HG02610 (cell line): ENCODE measurements around the gene GINS2.

Experiments
- ATAC-seq: cut with Tn5 transposase; IDR thresholded peaks from one replicate; pipeline ENCODE4 v1.9.1; 2021; ENCODE audit warnings: mild to moderate bottlenecking, moderate library complexity; ENCODE audit not compliant: unreplicated experiment

The GINS2 gene

GRCh38 chr16:85690469-85691064, 1.8 kb upstream of the GINS2 start:
- no peak for ATAC-seq

GRCh38 chr16:85689950-85690320, 1.2 kb upstream of the GINS2 start:
- ATAC-seq, result no peak

DNA sequence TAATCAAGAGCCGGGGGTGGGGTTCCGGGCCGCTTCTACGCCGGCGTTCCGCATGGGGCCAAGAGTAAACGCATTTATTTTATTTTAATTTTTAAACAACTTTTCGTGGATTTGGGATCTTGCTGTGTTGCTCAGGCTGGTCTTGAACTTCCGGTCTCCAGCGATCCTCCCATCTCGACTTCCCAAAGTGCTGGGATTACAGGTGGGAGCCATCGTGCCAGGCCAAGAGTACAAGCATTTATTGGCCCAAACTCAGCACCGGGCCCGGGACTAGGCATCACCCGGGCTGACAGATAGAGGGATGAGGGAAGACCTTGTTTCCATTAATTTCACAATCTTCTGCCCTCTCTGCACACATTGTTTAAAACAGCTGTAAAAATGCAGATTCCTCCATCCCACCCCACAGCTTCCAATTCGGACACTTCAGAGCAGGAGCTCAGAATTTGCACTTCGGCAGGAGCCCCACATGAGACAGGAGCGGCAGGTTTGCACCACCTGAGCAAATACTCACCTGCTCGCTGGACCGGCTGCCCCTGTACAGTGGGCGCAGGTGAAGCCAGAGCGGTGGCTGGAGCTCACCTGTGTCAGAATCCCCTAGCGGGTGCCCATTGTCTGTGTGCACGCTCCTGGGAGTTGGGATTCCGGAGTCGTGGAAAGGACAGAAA, 663 bp upstream of the GINS2 start:
- ATAC-seq, result no peak

DNA sequence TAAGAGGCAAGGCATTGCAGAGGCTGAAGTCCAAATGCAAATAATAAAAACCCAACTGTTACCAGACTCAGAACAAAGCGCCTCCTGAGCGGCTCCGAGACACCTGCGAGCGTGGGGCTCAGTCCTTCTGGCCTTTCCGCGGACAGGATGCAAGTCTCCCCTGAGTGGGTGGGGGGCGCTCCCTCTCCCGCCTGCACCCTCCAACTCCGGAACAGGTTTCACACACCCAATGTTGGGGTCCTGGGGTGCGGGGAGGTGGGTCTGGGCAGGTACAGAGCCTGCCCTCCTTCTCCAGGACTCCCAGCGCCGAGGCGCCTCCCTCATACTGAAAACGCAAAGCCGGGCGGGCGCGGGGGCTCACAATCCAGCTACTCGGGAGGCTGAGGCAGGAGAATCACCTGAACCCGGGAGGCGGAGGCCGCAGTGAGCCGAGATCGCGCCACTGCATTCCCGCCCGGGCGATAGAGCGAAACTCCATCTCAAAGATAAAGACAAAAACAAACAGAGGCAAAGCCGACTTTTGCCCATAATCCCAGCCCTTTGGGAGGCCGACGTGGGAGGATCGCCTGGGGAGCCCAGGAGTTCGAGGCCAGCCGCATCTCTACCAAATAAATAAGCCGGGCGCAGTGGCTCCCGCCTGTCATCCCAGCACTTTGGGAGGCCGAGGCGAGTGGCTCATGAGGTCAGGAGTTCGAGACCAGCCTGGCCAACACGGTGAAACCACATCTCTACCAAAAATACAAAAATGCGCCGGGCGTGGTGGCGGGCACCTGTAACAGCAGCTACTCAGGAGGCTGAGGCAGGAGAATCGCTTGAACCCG, 893 bp downstream of the GINS2 start:
- no peak for ATAC-seq

GRCh38 chr16:85686912-85687591, 1.7 kb downstream of the GINS2 start:
- ATAC-seq, result no peak

DNA sequence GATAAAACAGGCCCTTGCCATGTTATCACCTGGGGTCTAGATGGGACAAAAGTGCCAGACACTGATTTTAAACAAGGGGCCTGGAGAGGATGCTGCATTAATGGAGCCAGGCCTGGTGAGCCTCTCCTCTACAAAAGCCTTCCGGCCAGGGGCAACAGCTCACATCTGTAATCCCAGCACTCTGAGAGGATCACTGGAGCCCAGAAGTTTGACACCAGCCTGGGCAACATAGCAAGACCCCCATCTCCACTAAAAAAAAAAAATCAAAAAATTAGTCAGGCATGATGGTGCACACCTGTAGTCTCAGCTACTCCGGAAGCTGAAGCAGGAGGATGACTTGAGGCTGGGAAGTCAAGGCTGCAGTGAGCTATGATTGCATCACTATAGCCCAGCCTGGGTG, 3.5 kb downstream of the GINS2 start:
- ATAC-seq, result no peak

GRCh38 chr16:85683363-85683762, 5.4 kb downstream of the GINS2 start:
- no peak for ATAC-seq

DNA sequence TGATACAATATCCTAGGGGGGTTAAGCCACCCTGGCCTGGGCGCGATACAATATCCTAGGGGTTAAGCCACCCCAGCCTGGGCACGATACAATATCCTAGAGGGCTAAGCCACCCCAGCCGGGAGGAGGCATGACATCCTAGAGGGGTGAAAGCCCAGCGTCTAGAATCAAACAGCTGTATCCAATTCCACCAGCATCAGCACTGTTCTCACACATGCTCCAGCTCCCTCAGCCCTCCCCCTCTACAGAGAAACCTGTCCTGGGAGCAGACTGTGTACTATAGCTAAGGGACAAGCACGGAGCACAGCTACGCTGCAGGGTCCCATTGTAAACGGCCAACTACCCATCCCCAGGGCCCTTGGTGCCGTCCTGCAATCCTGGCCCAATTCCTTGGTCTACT, 6.2 kb downstream of the GINS2 start:
- no peak for ATAC-seq

GRCh38 chr16:85681255-85681654, 7.5 kb downstream of the GINS2 start:
- no peak for ATAC-seq

- ATAC-seq, result no peak
These were observed 8.3 kb downstream of the GINS2 start for GRCh38 chr16:85680352-85680944.

- ATAC-seq, result no peak
These were observed 8.9 kb downstream of the GINS2 start for GRCh38 chr16:85679870-85680269.

GRCh38 chr16:85678821-85679220, 9.9 kb downstream of the GINS2 start:
- no peak for ATAC-seq

DNA sequence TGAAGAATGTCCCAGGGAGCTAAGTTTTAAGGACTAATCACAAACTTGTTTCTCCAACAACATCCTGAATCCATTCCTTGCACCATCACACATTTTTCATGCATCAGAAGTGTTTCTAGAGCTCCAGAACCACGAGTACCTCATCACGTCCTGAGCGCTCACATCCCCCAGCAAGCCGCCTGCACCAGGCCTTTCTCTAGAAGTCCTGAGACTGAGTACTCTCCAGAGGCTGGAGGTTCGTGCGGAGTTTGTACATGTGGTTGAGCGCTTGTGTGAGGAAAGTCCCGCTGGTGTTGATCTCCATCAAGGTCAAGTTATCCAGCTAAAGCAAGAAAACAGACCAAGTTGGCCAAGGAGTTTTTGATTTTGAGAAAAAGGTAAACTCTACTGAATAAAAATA, 10.7 kb downstream of the GINS2 start:
- ATAC-seq, result no peak

- ATAC-seq, result no peak
These were observed 11.3 kb downstream of the GINS2 start for GRCh38 chr16:85677383-85677967.

- no peak for ATAC-seq
These were observed 12.3 kb downstream of the GINS2 start for GRCh38 chr16:85676466-85676865.

- ATAC-seq, result no peak
These were observed 13.4 kb downstream of the GINS2 start for GRCh38 chr16:85675251-85675874.

DNA sequence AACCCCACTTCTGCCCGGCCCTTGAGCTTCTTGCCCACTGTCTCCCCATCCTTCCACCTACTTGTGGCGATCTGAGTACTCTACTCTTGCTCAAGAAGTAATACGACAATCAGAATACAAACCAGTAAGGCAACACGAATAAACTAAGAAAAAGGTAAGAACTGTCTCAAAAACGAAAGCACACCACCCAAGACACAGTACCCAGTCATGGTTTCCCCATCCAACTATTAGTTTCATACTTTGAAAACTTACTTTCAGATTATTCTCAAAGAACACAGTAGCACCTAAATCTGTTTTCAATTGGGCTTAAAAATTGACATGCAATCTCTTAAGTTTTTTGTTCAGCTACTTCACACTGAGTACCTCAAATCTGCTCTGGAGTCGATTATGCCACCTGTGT, 13.9 kb downstream of the GINS2 start:
- no peak for ATAC-seq

DNA sequence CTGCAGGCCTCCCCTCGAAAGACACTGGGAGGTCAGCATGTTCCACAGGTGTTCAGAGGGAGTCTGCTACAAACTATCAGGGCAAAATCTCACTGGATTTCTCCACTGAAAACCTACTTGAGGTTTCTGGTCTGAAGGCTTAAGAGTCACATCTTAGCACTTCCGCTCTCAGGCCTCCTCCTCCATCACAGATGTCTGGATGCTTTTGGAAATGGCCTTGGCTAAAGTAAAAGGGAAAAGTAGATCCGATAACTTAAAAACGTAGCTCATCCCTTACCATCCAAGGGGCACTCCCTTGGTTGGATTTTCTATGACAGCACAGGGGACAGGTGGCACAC, 14.4 kb downstream of the GINS2 start:
- ATAC-seq, result no peak

DNA sequence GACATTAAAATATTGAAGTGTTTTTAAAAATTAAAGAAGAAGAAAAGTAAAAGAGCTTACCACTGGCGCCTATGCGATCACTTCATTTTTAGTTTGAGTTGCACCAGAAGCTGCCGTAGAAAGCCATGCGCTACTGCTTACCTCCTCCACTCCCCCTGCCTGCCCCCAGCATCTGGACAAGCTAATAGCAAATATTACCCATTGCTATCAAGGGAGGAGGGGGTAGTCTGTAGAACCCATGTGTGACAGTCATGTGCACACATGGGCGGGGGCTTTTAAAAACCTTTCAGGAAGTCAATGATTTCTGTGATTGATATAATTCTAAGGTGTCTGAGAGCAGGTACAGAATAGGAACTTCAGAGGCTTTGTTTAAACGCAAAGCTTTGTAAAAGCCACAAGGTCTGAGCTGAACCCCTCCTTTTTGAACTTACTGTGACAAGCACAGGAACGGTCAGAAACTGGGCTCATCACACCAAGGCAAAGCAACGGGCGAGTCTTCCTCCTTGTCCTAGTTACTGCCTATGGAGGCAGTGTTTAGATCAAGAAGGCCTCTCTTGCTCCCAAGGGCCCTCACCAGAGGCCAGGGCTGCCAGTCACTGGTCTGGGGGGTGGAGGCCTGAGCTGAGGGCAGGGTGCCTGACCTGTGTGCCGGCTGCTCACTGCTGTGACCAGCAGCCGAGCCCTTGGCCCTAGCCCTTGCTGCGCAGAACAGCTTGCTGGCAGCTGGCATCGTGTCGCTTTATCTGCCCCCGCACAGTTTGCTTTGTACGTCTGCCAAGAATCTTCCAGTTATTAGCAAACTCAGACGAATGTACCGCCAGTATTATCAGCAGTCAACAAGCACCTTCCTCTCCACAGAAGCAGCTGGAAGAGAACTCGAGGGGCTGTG, 15.0 kb downstream of the GINS2 start:
- no peak for ATAC-seq

GRCh38 chr16:85670840-85671239, 17.9 kb downstream of the GINS2 start:
- no peak for ATAC-seq
